Activated T-cell treated with anti-CD3 and anti-CD28 coated beads, Interleukin-2, amount 50 U/mL, for 1 hour (primary cell): ENCODE measurements around the gene HOXB4.

Experiments used
- DNase-seq: peaks from one replicate; pipeline ENCODE4 v3.0.0-alpha.2; 2020

Gene HOXB4

DNA sequence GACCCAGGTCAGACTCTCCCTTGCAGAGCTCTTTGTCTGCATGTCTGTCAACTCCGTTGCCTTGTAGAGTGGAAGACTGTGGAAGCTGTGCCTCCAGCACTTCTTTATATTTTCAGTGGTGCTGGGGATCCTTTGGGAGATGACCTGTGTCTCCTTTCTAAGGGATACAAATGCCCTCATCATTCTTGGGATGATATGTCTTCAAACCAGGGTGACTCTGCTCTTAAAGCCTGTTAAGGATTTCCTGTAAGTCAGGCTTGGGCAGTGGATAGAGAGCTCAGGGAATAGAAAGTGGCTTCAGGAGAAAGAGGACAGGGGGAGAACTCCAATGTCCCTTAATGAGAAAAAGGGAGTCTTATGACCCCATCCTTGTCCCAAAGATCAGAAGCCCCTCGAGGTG is 10.4 kb upstream of the HOXB4 start:
- DNase-seq: no peak

GRCh38 chr17:48588074-48588415 is 9.9 kb upstream of the HOXB4 start:
- no peak for DNase-seq

DNA sequence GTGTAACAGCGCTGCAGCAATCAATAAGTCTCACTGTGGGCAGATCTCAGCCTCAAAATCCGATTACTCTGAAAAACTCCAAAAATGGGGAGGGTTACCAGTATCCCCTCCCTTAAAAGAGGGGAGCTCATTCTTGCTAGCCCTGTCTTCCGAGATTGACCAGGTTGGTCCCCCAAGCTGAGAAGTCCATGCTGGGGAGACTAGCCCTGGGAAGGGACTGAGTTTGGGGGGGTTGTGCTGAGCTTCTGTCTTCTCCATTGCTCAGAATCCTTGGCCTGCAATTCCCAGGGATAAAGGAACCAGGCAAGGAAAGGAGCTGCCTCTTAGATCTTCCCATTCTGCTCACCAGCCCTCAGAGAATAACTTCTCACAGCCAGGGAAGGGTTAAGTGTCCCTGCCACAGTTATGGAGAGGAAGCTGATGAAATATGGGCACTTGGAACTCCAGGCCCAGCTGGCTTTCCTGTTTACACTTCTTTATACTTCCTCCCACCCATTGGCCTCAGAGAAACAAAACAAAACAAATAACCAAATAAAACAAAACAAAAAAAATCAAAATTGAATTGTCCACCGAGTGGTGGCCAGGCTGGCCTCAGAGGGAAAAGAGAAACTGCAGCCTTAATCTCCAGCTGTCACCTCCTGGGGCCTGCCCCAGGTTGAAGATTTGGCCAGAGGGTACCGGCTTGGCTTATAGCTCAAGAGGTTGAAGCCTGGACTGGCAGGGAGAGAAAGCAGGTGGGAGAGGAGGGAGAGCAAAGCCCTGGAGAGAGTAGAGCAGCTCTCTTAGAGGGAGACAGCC is 9.3 kb upstream of the HOXB4 start:
- no peak for DNase-seq

DNA sequence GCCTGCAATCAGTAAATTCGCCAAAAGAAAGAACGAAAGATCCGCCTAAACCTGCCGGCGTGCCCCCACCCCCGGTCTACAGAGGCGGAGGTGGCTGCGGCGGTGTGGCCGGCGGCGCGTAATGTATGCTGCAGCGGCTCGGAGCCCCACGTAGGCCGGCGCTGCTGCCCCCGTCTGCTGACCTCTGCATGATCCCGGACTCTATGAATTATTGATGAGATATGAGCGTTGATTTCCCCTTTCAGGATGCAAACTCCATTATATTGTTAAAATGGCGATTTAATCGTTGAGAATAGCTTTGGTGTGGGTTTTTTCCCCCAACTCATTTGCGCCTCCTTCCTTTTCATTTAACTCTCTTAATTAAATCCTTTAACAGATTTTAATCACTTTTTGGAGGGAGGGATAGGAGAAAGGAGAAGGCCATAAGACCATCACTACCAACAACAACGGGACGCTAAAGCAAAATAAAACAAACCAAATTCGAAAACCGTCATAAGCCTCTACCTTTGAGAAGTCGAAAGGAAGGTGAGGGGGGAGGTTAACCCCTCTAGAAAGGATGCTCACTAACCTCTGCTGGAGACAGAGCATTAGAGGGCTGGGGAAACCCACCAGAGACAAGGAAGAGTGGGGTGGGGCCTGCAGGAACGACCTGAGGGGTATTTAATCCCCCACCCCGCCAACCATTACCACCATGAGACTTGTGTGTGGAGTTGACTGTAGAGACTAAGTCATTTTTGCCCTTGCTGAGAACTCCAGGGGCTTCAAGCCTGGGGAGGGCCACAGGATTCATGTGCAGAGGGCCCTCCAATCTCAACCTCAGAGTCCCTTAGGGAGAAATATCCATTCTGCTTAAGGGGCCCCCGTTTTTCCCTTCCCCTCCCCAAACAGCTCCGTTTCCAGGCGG is 8.5 kb upstream of the HOXB4 start:
- no peak for DNase-seq

DNA sequence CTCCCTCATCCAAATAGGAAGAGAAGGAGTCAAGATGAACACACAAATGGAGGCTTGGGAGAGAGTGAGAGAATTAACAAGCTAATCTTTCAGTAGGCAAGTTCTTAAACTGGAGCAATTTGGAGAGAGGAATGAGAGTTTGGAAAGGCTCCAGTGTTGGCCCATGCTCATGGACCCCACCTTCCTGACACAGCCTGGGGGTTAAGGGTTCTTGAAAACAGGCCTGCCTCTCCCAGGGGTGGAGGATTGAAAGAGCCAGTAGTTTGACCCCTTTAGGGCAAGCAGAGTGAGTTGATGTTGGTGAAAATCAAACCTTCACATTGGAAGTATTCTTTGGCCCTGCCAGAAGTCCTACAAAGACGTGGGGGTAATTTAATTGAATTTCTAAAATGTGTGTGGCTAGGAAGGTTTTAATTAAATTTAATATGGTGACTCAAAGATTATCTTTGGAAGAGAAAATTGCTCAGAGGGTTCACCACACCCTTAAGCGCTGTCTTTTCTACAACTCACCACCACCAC is 6.1 kb upstream of the HOXB4 start:
- no peak for DNase-seq

DNA sequence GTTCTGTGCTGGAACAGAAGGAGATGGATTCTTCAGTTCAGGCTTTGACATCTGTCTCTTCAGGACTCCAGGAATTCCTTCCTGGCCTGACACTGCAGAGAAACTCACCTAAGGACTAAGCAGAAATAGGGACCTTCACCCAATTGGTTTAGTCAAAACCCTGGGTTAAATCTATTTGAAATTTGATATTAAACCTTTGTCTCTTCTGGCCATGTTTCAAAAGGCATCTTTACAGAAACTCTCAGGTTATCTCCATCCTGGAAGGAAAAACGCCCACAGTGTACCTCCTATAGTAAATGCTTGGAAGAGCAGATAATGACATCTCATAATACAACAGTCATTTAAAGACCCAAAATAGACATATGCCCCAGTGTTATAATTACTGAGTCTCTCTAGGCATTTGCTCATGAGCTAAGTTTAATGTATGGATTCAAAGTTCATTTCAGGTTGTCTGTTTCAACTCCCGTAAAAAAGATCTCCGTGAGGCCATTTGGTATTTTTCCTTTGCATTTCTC is 5.6 kb upstream of the HOXB4 start:
- no peak for DNase-seq

DNA sequence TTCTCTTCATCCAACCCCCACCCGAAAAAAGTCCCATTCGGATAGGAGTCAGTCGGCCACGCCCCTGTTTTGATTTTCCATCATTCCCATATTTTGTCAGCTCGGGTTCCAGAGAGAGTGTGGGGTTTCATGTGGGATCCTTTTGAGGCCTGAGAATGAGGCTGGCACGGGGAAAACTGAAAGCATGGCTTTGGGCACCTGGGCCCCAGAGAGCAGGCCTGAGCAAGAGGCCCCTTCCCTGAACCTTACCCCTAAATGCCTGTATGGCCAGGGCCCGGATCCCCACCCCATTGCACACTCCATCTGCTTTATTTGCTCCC is 4.6 kb upstream of the HOXB4 start:
- DNase-seq: no peak

GRCh38 chr17:48579760-48580554 is 1.8 kb upstream of the HOXB4 start:
- no peak for DNase-seq

DNA sequence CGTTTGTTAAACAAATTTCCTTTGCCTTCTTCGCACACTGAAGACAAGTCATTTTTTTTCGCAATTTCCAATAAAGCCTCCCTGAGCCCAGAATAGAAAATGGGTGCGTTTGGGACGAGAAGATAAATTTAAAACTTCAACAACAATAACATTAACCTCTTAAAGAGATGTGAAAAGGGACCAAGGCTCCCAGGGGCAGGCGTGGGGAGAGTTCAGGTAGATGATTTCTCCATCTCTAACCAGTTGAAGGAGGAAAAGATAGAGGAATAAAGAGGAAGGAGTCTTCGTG is 1.3 kb upstream of the HOXB4 start:
- DNase-seq: no peak

DNA sequence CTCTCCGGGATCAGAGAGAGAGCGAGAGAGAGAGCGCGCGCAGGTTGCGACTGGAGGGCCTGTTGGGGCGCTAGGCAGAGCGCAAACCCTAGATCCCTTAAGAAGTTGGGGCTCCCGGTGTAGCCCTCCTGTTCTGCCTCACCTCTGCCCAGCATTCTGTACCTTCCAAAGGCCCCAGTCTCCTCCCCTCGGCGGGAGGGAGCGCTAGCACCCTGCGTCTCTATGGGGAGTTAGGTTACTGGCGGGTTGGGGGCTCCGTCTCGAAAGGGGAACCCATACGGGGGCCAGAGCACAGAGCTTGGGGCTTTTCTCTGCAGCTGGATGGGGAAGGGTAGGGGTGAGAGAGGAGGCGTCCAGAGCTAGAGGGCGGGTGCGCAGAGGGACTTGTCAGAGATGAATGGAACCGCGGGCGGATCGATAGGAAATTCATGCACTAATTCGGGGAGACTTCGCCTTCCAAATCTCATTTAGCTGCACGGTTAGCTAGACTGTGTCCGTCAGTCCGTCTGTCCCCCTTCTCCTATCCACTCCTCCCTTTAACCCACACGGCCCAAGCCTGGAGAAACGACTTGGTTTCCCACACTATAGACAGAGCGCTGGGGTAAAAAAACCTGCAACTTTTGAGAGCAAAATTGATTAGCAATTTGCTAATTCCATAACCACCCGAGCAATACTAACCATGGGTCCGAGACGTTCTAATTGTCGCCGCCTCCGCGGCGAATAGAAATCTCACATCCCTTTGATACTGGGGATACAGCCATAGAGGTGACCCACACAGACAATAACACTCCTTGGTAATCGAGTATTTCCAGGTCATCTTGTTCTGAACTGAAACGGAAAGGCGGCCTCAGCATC is 693 bp upstream of the HOXB4 start:
- no peak for DNase-seq

DNA sequence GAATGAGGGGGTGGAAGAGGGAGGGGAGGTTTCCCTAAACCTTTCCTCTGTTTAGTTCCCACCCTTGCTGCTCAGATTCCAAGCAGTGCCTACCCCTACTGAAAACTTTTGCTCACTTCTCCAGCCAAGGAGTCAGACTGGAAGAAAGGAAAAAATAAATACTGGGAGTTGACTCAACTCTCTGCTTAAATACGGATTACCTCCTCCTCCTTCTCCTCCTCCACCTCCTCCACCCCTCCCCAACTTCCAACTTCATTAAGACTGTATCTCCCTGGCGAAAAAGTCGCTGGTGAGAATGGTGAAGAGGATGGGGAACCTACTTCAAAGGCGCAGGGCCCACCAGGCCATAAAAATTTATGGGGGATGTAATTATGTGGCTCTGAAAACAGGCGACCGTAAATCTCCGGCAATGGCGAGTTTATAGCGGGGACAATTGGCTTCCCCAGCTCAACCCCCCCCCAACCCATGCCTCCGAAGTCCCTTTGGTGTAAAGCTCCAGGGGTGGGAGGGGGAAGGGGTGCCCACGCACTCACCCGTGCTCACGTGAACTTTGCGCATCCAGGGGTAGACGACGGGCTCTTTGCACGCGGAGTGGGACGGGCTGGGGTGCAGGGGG is 712 bp downstream of the HOXB4 start:
- no peak for DNase-seq

- DNase-seq: no peak
Measured at GRCh38 chr17:48576479-48577309, 1.5 kb downstream of the HOXB4 start.

- no peak for DNase-seq
Measured at GRCh38 chr17:48575673-48576478, 2.3 kb downstream of the HOXB4 start.

DNA sequence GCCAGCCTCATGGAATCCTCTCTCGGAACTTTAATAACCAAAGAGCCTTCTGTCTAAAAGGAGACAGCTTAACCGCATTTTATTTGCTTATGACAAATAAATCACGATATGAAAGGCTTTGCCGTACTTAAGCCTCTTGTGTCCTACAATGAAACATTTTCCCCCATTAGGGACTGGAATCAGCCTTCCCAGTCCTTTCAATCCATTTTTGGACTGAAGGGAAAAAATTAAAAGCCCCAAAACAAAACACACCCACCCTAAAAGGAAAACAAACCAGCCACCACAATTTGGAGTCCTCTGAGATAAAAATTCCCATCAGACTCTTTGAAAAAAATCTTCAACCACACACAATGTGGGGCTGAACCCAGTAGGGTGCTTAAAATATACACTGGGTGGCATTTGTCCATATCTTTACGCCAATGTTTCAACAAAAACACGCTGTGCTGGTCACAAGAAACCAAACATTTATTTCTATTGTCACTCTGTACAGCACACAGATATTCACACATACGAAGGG is 3.0 kb downstream of the HOXB4 start:
- no peak for DNase-seq

DNA sequence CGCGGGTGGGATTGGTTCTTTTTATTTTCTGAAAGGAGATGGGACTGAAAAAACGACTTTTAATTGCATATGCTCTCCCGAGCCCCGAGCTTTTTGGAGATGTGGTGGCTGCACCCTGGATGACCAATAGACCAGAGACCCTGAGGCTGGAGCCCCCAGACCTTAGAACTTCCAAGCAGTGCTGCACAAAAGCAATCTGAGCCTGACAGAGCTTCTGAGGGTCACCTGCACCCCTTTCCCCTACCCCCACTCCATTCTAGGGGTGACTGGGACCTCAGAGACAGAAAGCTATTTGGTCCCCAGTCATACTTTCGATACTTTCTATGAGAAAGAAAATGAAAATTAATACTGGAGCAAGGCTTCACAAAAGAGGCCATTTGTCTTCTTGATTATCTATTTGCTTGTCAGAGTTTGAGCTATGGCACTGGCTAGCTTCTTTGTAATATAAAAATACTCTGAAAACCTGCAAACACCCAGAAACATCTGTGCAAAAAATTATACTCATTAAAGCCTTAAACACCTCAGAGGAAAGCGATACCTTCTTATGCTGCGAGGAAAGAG is 3.6 kb downstream of the HOXB4 start:
- no peak for DNase-seq

GRCh38 chr17:48571826-48572417 is 6.2 kb downstream of the HOXB4 start:
- DNase-seq: no peak

DNA sequence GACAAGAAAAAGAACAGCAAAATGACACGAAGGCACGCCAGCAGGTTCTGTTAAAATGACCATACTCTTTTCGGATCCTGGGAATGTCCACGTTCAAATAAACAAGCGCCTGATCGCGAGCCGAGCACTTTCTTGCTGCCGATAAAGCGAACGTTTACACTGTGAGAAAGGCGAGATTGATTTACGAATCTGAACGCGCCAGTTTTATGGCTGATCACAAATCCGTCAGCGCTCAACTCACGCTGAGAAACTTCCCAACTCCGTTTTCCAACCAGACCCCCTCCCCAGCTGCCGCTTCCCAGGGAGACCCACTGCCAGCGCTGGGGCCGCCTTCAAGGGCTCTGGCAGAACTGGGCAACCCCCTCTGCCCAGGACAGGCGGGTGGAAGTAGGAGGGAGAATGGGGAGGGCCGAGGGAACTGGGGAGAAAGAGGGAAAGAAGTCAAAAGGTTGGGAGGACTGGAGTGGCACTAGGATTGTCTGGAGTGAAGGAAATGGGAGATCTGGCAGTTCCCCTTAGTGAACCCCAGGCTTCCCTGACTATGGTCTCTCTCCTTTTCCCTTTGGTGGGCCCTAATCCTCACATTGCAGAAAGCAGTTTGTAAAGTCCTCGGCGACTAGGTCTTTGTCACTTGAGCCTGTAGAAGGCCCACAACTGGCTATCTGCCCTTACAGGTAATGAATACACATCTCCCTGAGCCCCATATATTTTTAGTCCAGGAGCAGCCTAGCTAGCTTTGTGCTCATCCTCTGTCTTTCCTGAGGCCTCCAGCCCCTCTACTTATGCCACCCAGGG is 6.9 kb downstream of the HOXB4 start:
- no peak for DNase-seq

GRCh38 chr17:48570325-48571023 is 7.7 kb downstream of the HOXB4 start:
- no peak for DNase-seq
